ENCODE measurements around the gene SLC25A46. TPM values are rescaled to one million over a fixed set of nuclear protein-coding genes. Genes with fewer than 3 reads are reported as not detected.
"Not testable (repeated sequence)": the region's sequence is repeated elsewhere in the genome, so short reads cannot be mapped to it uniquely, and the experiment has no call there.

SLC25A46 gene
- total RNA-seq, 1 donor: 77.6 TPM

DNA sequence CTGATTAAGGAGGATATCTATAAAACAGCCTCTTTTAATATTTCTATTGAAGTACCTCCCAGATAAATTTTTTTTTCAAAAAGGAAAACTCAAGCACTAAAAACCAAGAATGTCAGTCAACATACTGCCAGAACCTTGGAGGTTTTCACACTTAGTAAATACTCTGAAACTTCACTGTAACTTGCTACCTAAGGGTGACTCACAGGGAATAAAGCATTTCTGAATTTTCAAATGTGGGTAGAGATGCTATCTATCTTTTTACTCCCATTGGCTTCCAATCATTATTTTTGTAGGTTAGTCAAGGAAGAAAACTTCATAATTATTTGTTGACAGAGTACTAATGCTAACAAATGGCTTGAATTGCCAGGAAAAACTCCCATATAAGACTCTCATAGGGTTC lies 46.1 kb downstream of the SLC25A46 start:
- no peak overlapping the region for H3K4me3 ChIP-seq (ENCODE audit: low read depth, low read length)
- TF ChIP-seq, protein P1, sequence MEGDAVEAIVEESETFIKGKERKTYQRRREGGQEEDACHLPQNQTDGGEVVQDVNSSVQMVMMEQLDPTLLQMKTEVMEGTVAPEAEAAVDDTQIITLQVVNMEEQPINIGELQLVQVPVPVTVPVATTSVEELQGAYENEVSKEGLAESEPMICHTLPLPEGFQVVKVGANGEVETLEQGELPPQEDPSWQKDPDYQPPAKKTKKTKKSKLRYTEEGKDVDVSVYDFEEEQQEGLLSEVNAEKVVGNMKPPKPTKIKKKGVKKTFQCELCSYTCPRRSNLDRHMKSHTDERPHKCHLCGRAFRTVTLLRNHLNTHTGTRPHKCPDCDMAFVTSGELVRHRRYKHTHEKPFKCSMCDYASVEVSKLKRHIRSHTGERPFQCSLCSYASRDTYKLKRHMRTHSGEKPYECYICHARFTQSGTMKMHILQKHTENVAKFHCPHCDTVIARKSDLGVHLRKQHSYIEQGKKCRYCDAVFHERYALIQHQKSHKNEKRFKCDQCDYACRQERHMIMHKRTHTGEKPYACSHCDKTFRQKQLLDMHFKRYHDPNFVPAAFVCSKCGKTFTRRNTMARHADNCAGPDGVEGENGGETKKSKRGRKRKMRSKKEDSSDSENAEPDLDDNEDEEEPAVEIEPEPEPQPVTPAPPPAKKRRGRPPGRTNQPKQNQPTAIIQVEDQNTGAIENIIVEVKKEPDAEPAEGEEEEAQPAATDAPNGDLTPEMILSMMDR (IDR thresholded peaks at IDR 0.05; ENCODE audit: insufficient read depth, low read length): no peak
- DNase-seq (ENCODE audit: low read depth): peak; percentile 36

DNA sequence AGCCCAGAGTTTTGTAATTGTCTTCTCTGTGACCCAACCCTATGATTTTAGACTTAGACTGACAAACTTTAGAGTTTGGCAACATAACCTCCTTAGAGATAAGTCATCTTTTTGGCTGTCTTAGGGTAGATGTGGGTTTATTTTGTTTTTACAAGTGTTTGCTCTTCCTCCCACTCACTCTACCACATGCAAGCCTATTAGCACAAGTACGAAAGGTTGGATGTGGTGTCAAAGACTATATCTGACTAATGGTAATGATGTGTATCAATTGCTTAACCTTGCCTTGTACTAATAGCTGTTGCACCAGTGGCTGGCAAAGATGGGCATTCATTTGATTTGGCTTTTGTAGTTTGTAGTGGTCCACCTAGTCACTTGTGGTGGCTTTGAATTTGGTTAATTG lies 46.5 kb downstream of the SLC25A46 start:
- TF ChIP-seq, protein P1 (IDR thresholded peaks at IDR 0.05; ENCODE audit: insufficient read depth, low read length): no peak
- H3K4me3 ChIP-seq (ENCODE audit: low read depth, low read length): no peak overlapping the region
- peak; percentile 76 for DNase-seq (ENCODE audit: low read depth)

DNA sequence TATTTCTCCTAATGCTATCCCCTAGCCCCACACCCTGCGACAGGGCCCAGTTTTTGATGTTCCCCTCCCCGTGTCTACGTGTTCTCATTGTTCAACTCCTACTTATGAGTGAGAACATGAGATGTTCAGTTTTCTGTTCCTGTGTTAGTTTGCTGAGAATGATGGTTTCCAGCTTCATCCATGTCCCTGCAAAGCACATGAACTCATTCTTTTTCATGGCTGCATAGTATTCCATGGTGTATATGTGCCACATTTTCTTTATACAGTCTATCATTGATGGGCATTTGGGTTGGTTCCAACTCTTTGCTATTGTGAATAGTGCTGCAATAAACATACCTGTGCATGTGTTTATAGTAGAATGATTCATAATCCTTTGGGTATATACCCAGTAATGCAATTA lies 49.2 kb downstream of the SLC25A46 start:
- DNase-seq (ENCODE audit: low read depth); H3K4me3 ChIP-seq (ENCODE audit: low read depth, low read length): not testable (repeated sequence)

DNA sequence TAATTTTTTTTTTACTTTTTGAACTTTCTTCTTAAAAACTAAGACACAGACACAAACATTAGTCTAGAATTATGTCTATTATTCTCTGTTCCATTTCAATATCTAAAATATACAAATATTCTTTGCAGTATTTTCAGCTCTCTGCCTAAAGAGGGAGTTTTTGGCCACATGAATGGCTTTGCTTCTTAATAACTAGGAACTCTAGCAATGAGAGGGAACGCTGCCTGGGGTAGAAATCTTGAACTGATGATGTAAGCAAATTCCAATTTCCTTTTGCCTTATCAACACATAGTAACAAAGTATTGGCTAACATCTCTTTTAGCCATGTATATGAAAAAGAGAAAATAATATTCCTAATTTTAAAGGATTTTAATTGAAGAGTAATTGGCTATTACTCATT lies 51.9 kb downstream of the SLC25A46 start:
- TF ChIP-seq, protein P1 (IDR thresholded peaks at IDR 0.05; ENCODE audit: insufficient read depth, low read length): peak; percentile 63
- DNase-seq (ENCODE audit: low read depth): peak; percentile 91
- no peak overlapping the region for H3K4me3 ChIP-seq (ENCODE audit: low read depth, low read length)

DNA sequence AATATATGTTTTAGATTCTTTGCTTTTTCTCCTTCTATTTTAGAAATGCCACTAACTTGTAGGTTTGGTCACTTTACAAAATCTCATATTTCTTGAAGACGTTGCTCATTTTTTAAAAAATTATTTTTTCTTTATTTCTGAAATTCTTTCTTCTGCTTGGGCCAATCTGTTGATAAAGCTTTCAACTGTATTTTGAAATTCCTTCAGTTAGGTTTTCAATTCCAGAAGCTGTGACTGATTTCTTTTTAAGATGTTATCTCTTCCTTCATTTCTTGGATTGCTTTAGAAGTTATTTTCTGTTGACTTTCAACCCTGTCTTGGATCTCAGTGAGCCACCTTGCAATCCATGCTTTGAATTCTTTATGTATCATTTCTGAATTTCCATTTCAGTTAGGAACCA lies 64.2 kb downstream of the SLC25A46 start:
- TF ChIP-seq, protein P1 (IDR thresholded peaks at IDR 0.05; ENCODE audit: insufficient read depth, low read length): no peak
- no peak for DNase-seq (ENCODE audit: low read depth)
- no peak overlapping the region for H3K4me3 ChIP-seq (ENCODE audit: low read depth, low read length)

DNA sequence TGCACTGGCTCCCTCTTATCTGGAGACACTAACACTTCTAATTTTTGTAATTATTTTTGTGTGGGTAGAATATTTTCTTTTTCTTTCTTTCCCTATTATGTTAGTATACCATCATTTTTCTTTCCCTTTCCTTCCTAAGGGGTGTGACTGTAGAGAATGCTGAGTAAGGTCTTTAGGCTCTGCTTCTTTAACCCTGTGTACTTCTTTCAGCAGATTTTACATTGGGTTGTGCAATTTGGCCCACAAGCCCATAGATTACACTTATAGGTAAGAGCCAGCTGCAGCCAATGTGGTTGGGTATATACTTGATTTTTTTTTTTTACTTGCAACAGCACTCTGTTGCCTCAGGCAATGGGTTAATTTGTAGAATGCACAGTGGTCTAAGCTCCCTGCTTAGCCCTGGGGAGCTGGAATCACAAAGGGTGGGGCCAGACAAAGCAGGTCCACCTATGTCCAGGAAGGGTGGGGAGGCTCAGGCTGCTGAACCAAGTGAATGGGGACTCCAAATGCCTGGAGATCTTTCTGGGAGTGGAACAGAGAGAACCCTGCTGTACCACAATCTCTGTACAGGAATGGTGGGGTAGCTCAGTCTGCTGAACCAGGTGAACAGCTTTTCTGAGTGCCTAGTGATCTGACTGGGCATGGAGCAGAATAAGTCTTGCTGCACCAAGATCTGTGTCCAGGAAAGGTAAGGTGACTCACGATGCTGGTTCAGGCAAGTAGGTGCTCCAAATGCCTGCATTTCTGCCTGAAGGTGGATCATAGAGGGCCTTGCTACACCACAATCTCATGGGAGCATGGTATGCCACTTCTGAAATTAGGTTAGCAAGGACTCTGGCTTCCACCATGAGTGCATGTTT lies 64.9 kb downstream of the SLC25A46 start:
- TF ChIP-seq, protein P1 (IDR thresholded peaks at IDR 0.05; ENCODE audit: insufficient read depth, low read length): no peak
- H3K4me3 ChIP-seq (ENCODE audit: low read depth, low read length): no peak overlapping the region
- DNase-seq (ENCODE audit: low read depth): no peak

DNA sequence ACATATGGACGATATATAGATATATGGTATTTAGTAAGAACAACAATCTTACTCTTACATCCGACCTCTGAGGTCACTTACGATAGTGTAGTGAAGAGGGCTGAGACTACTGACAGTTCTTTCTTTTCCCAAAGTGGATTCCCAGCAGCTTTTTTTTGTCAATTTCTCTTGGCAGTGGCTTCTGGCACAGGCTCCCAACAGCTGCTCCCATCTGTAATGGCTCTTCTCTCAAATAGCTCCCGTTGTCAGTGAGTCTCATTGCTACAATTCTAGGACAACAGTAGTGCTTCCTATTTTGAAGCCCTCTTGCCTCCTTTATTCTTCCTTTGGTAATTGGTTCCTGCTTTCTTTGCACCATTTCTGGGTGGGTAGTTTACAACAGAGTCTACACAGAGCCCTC lies 68.4 kb downstream of the SLC25A46 start:
- peak; percentile 58 for DNase-seq (ENCODE audit: low read depth)
- no peak overlapping the region for H3K4me3 ChIP-seq (ENCODE audit: low read depth, low read length)
- TF ChIP-seq, protein P1 (IDR thresholded peaks at IDR 0.05; ENCODE audit: insufficient read depth, low read length): no peak

Measured in fibroblast of the aortic adventitia (primary cell).